K562 (cell line): ENCODE measurements around the gene MADD. TPM values are rescaled to one million over a fixed set of nuclear protein-coding genes. Genes with fewer than 3 reads are reported as not detected.

ENCODE experiments used
- ATAC-seq: fragments of 200-7000 bp; cut with Tn5 transposase; 3 replicates; pipeline ENCODE4 v1.9.1; 2020; ENCODE audit warnings: moderate library complexity
- BruUV-seq: library from RNA; stranded (reverse); fragments of 400-500 nt; replicated peaks from 2 replicates; lab custom pipeline; 2021; lab: Mats Ljungman, UMichigan
- CTCF ChIA-PET: fragments of 300-600 bp; formaldehyde crosslinking; extraction: SDS; loops from one replicate; lab custom pipeline; 2021; ENCODE audit warnings: low intra/inter-chr PET ratio; lab: Yijun Ruan, JAX
- POLR2A ChIA-PET: fragments of 300-600, 350-650 bp; sonication (Branson Sonifier 250); formaldehyde crosslinking; extraction: SDS; loops from one replicate; lab custom pipeline; 2021; ENCODE audit warnings: antibody characterized with exemption, inconsistent platforms; lab: Yijun Ruan, JAX
- DNase-seq, 4 experiments: peaks; one replicate each; pipeline versions ENCODE4 v3.0.0 to v3.0.0-alpha.2; 2011 to 2018; ENCODE audit warnings: low spot score in 3 of 4, mixed read lengths in 3 of 4; ENCODE audit errors: extremely low read depth in 1 of 4
- FAIRE-seq: peaks from 2 replicates; lab custom pipeline; 2011; peaks lifted over from hg19 to GRCh38; lab: Jason Lieb, UNC
- H2AFZ ChIP-seq: 2 replicates; pipeline ENCODE4 v1.6.0; 2011; ENCODE audit warnings: low read depth, low read length, control low read depth, inconsistent platforms
- H3K27ac ChIP-seq: fragments of 200-600 bp; 3 replicates; pipeline ENCODE4 v1.8.0; 2011; ENCODE audit warnings: low read depth, mild to moderate bottlenecking, control low read depth, inconsistent platforms, low read length, moderate library complexity, mixed read lengths; ENCODE audit errors: extremely low read depth
- H3K27me3 ChIP-seq, 2 experiments: fragments of 300-600 bp in 1 of 2; 2 replicates in 1 of 2; 3 replicates in 1 of 2; pipeline versions ENCODE4 v1.6.0 to v1.8.0; 2011; ENCODE audit warnings: inconsistent platforms in 2 of 2, low read length in 2 of 2, mild to moderate bottlenecking in 1 of 2, mixed read lengths in 1 of 2, moderate library complexity in 1 of 2; ENCODE audit not compliant: control insufficient read depth in 2 of 2, insufficient read depth in 2 of 2
- H3K36me3 ChIP-seq: fragments of 300-600 bp; 3 replicates; pipeline ENCODE4 v1.8.0; 2011; ENCODE audit warnings: mild to moderate bottlenecking, low read length, inconsistent platforms; ENCODE audit not compliant: control insufficient read depth, insufficient read depth
- H3K4me1 ChIP-seq, 2 experiments: fragments of 200-600 bp in 1 of 2; replicated peaks in 1 of 2; 2 replicates in 1 of 2; 3 replicates in 1 of 2; pipeline versions ENCODE4 v1.5.1 to v1.8.0; 2011; ENCODE audit warnings: inconsistent platforms in 2 of 2, low read length in 2 of 2, mild to moderate bottlenecking in 1 of 2, mixed read lengths in 1 of 2, moderate library complexity in 1 of 2; ENCODE audit not compliant: control insufficient read depth in 2 of 2, insufficient read depth in 2 of 2
- H3K4me2 ChIP-seq: 2 replicates; pipeline ENCODE4 v1.6.1; 2011; ENCODE audit warnings: low read length, control low read depth, inconsistent platforms, mixed read lengths; ENCODE audit not compliant: insufficient read depth
- H3K4me3 ChIP-seq: fragments of 200-600 bp; sonication (generic), shearing (Covaris generic); 2 replicates; pipeline ENCODE4 v1.5.1; 2016; ENCODE audit warnings: control low read depth, inconsistent platforms
- H3K79me2 ChIP-seq: fragments of 200-600 bp; 3 replicates; pipeline ENCODE4 v1.8.0; 2011; ENCODE audit warnings: low read length, inconsistent platforms; ENCODE audit not compliant: control insufficient read depth, insufficient read depth
- H3K9ac ChIP-seq, 2 experiments: 2 replicates each; pipeline versions ENCODE4 v1.6.0 to v1.6.1; 2011; ENCODE audit warnings: low read depth in 2 of 2, low read length in 2 of 2, control low read depth in 1 of 2, inconsistent platforms in 1 of 2, mild to moderate bottlenecking in 1 of 2, mixed read lengths in 1 of 2; ENCODE audit not compliant: insufficient read depth in 1 of 2
- H3K9me1 ChIP-seq: one replicate; pipeline ENCODE4 v1.6.0; 2011; ENCODE audit warnings: inconsistent platforms, mild to moderate bottlenecking, low read length, moderate library complexity; ENCODE audit not compliant: control insufficient read depth, insufficient read depth
- H3K9me3 ChIP-seq: replicated peaks from 2 replicates; pipeline ENCODE4 v1.5.1; 2011; ENCODE audit warnings: low read depth, low read length, inconsistent platforms; ENCODE audit not compliant: control insufficient read depth, insufficient read depth
- H4K20me1 ChIP-seq: replicated peaks from 2 replicates; pipeline ENCODE4 v1.6.1; 2011; ENCODE audit warnings: low read length, inconsistent platforms, mixed read lengths; ENCODE audit not compliant: control insufficient read depth, insufficient read depth
- ARNT ChIP-seq, 2 experiments: fragments of 450-650 bp; IDR thresholded peaks; 2 replicates each; pipeline ENCODE4 v1.6.1; 2016; ENCODE audit warnings: mild to moderate bottlenecking in 1 of 2
- CBX5 ChIP-seq: IDR thresholded peaks from 2 replicates; pipeline ENCODE4 v1.6.1; 2014; ENCODE audit warnings: low read depth, borderline replicate concordance
- CHD1 ChIP-seq: fragments of 200-600 bp; sonication (generic); IDR thresholded peaks from one replicate; pipeline ENCODE4 v1.6.1; 2012; ENCODE audit warnings: mild to moderate bottlenecking, moderate library complexity, low read length, inconsistent platforms
- DIDO1 ChIP-seq: fragments of 450-650 bp; IDR thresholded peaks from 2 replicates; pipeline ENCODE4 v1.6.1; 2016; ENCODE audit warnings: low read depth, missing biosample characterization, missing genetic modification characterization
- DMBX1 ChIP-seq: fragments of 250-450 bp; sonication (Bioruptor Pico); IDR thresholded peaks from 2 replicates; pipeline ENCODE4 v1.8.0; 2022; ENCODE audit warnings: inconsistent platforms, mild to moderate bottlenecking, moderate library complexity, borderline replicate concordance
- EHMT2 ChIP-seq: fragments of 450-650 bp; IDR thresholded peaks from 2 replicates; pipeline ENCODE4 v1.6.1; 2018; ENCODE audit warnings: antibody characterized with exemption
- GABPB1 ChIP-seq: sonication (generic); formaldehyde crosslinking; IDR thresholded peaks from 2 replicates; pipeline ENCODE4 v1.8.0; 2022; ENCODE audit warnings: mild to moderate bottlenecking, missing genetic modification reagents
- JUN ChIP-seq, 2 experiments: sonication (generic) in 1 of 2; formaldehyde crosslinking in 1 of 2; IDR thresholded peaks; 2 replicates each; pipeline versions ENCODE4 v1.6.1 to v1.8.0; 2012 to 2022; ENCODE audit warnings: borderline replicate concordance in 2 of 2, mild to moderate bottlenecking in 2 of 2, improper control_type of control experiment in 1 of 2, low read depth in 1 of 2, low read length in 1 of 2, missing genetic modification reagents in 1 of 2
- POLR2AphosphoS2 ChIP-seq: IDR thresholded peaks from 2 replicates; pipeline ENCODE4 v1.6.1; 2012; ENCODE audit warnings: low read length, improper control_type of control experiment
- XRCC4 ChIP-seq: IDR thresholded peaks from one replicate; pipeline ENCODE4 v1.6.1; 2011; ENCODE audit not compliant: insufficient read depth, insufficient read length; ENCODE audit errors: extremely low read depth
- ZNF124 ChIP-seq: sonication (generic); formaldehyde crosslinking; IDR thresholded peaks from 2 replicates; pipeline ENCODE4 v1.8.1; 2022; ENCODE audit warnings: missing genetic modification reagents
- ZNF232 ChIP-seq: sonication (generic); formaldehyde crosslinking; IDR thresholded peaks from 2 replicates; pipeline ENCODE4 v1.8.0; 2022; ENCODE audit warnings: mild to moderate bottlenecking, missing genetic modification reagents
- ZNF586 ChIP-seq: fragments of 450-650 bp; formaldehyde crosslinking; conservative IDR thresholded peaks from 2 replicates; pipeline ENCODE4 v1.4.0; 2020; ENCODE audit warnings: mild to moderate bottlenecking, moderate library complexity
- WGBS: fragments of 100-300 bp; shearing (Covaris generic); methylation state at CpG from one replicate; pipeline ENCODE4 v1.1.6; 2016; ENCODE audit warnings: low coverage, mixed read lengths; ENCODE audit not compliant: insufficient coverage; ENCODE audit errors: missing lambda C conversion rate; 5-methylcytosine and 5-hydroxymethylcytosine counted together
- in situ Hi-C: fragments of 300-500 bp; cut with MboI; formaldehyde crosslinking; loops from 4 replicates; pipeline ENCODE4 v1.15.0; 2018; ENCODE audit warnings: inconsistent platforms, mixed read lengths
- intact Hi-C: fragments of 100-400 bp; cut with micrococcal nuclease; formaldehyde crosslinking; loops from 2 replicates; pipeline ENCODE4 v1.14.2; 2022
- polyA plus RNA-seq, 8 experiments: library from polyadenylated mRNA; depleted of rRNA in 4 of 8; stranded (reverse) in 5 of 8; unstranded in 3 of 8; fragments of >200 nt; fragmentation: Nextera tagmentation in 2 of 8; fragmentation: Illumina TruSeq in 1 of 8; extraction: Ambion mirVana in 2 of 8; extraction: Trizol in 1 of 8; gene quantifications; 2 replicates each; pipeline versions ENCODE4 v1.2.1 to v1.2.3, GENCODE V29; 2011 to 2014; ENCODE audit warnings: inconsistent platforms in 1 of 8, missing spikeins in 1 of 8
- total RNA-seq, 7 experiments: library from RNA; depleted of rRNA in 6 of 7; stranded (reverse); fragments of >200 nt in 6 of 7; fragmentation: Illumina TruSeq in 2 of 7; extraction: Trizol in 2 of 7; gene quantifications; 2 replicates each; pipeline versions ENCODE4 v1.2.1 to v1.2.3, GENCODE V29; 2011 to 2021; ENCODE audit warnings: low replicate concordance in 1 of 7
- TF ChIP-seq, protein P1 (sequence below): fragments of 250-450 bp; sonication (Bioruptor Pico); IDR thresholded peaks from 2 replicates; pipeline ENCODE4 v1.5.0; 2021

The MADD gene
- total and polyA plus RNA-seq, 9 of the 15 experiments (the other 6 are each of a cell fraction or from before 2014, with no cell fraction given) = 0.68 to 57.6 (median 33.6) TPM

DNA sequence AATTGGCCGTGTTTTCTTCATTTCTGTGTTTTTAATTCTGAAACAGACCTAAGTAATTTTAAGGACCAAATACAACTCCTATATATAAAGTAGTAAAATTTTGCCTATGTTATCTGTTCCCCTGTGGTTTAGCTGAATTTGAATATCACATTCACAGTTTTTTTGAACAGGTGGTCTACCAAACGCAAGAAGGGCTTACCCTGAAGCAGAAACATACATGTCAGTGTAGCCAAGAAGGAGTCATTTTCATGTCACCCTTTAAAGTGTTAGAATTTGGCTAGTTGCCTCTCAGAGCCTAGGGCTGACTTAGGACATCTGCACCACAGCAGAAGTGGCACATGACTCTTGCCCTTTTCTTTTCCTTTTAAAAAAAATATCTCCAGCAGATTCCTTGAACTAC lies 48.2 kb downstream of the MADD start:
- no peaks in the 10 kb centered on the region for H3K9me3 ChIP-seq
- no peak for ATAC-seq
- no peaks in the 10 kb centered on the region for H3K4me1 ChIP-seq
- H3K4me3 ChIP-seq = no peak overlapping the region
- peaks cover 61% of the 10 kb centered on the region; the same call in 2 of the 3 replicates for H3K36me3 ChIP-seq
- no peaks in the 10 kb centered on the region for H4K20me1 ChIP-seq
- in situ Hi-C loops (no loop called here), intact Hi-C loops (no loop called here)
- no peak for DNase-seq
- no peaks in the 10 kb centered on the region for H3K9me1 ChIP-seq
- POLR2A ChIA-PET = no interaction called here
- H3K27ac ChIP-seq = no peak overlapping the region
- H2AFZ ChIP-seq = no peak overlapping the region
- no peak for FAIRE-seq
- no TSS peak for BruUV-seq
- no peak overlapping the region for H3K9ac ChIP-seq
- CTCF ChIA-PET = no interaction called here
- WGBS = 91% methylated on average over 2 of the region's 2 CpGs
- H3K79me2 ChIP-seq = no peaks in the 10 kb centered on the region
- H3K4me2 ChIP-seq = no peak overlapping the region
- no peaks in the 10 kb centered on the region for H3K27me3 ChIP-seq
- TF ChIP-seq, protein P1, sequence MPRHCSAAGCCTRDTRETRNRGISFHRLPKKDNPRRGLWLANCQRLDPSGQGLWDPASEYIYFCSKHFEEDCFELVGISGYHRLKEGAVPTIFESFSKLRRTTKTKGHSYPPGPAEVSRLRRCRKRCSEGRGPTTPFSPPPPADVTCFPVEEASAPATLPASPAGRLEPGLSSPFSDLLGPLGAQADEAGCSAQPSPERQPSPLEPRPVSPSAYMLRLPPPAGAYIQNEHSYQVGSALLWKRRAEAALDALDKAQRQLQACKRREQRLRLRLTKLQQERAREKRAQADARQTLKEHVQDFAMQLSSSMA = no peak
- no peak for TF ChIP-seq POLR2AphosphoS2
- no peak for TF ChIP-seq ZNF232
- TF ChIP-seq XRCC4 = no peak
- TF ChIP-seq EHMT2 = no peak
- TF ChIP-seq CHD1 = no peak
- no peak for TF ChIP-seq ZNF586 (CRISPR knock-in tag)
- no peak for TF ChIP-seq DIDO1 (tag)
- TF ChIP-seq GABPB1 (CRISPR knock-in tag) = no peak
- no peak for TF ChIP-seq JUN (IDR thresholded peaks at IDR 0.05; ENCODE audit: borderline replicate concordance, low read depth, low read length)
- TF ChIP-seq JUN (CRISPR knock-in tag; IDR thresholded peaks at IDR 0.05; ENCODE audit: borderline replicate concordance) = no peak
- TF ChIP-seq ARNT (IDR thresholded peaks at IDR 0.05) = no peak
- no peak for TF ChIP-seq DMBX1 (CRISPR knock-in tag)
- no peak for TF ChIP-seq ZNF124 (CRISPR knock-in tag)
- no peak for TF ChIP-seq CBX5
- TF ChIP-seq, all 486 proteins: peak for 0
